NCI-H2227 (cell line): ENCODE data around the gene HSPB6.
A peak's percentile ranks its signal among the peaks of the same experiment; 100 is the strongest.

Experiments used
- DNase-seq: peaks from one replicate; lab custom pipeline; 2025; ENCODE audit not compliant: unreplicated experiment; lab: John Stamatoyannopoulos, UW

The HSPB6 gene

GRCh38 chr19:35746531-35746930, 10.3 kb downstream of the HSPB6 start:
- no peak for DNase-seq

GRCh38 chr19:35746087-35746462, 10.8 kb downstream of the HSPB6 start:
- no peak for DNase-seq

- peak; percentile 100 for DNase-seq
These were observed 11.3 kb downstream of the HSPB6 start, which contains the start of the genes PSENEN and U2AF1L4 for GRCh38 chr19:35745328-35746086. Gene PSENEN, plus strand, starts transcription at chr19:35745651. Its CDS starts 280 bp downstream, at chr19:35745931. Gene U2AF1L4, minus strand, starts transcription at chr19:35745418. Its CDS starts 27 bp downstream, at chr19:35745391.

GRCh38 chr19:35744430-35745327, 12.2 kb downstream of the HSPB6 start:
- DNase-seq, result peak; percentile 100

GRCh38 chr19:35743640-35744429, 13.0 kb downstream of the HSPB6 start:
- no peak for DNase-seq

- no peak for DNase-seq
These were observed 14.6 kb downstream of the HSPB6 start, which contains the start of gene IGFLR1 for GRCh38 chr19:35742121-35742724. Gene IGFLR1, minus strand, starts transcription at chr19:35742452. Its CDS starts 1,272 bp downstream, at chr19:35741180.

- DNase-seq, result no peak
These were observed 15.7 kb downstream of the HSPB6 start for GRCh38 chr19:35741203-35741515.

- DNase-seq, result peak; percentile 100
These were observed 16.2 kb downstream of the HSPB6 start for GRCh38 chr19:35740423-35741202.

GRCh38 chr19:35740108-35740422, 16.8 kb downstream of the HSPB6 start:
- DNase-seq, result no peak

- no peak for DNase-seq
These were observed 17.3 kb downstream of the HSPB6 start for GRCh38 chr19:35739275-35740107.

GRCh38 chr19:35738887-35739229, 18.0 kb downstream of the HSPB6 start:
- no peak for DNase-seq

GRCh38 chr19:35738021-35738886, 18.6 kb downstream of the HSPB6 start:
- DNase-seq, result no peak

GRCh38 chr19:35736913-35737886, 19.6 kb downstream of the HSPB6 start:
- DNase-seq, result no peak

GRCh38 chr19:35734889-35735288, 21.9 kb downstream of the HSPB6 start:
- no peak for DNase-seq

- no peak for DNase-seq
These were observed 22.6 kb downstream of the HSPB6 start for GRCh38 chr19:35734273-35734672.

- DNase-seq, result no peak
These were observed 23.4 kb downstream of the HSPB6 start for GRCh38 chr19:35733180-35734125.
